SK-N-SH (cell line): ENCODE results near the gene GNE.
"Not testable (repeated sequence)": the region's sequence is repeated elsewhere in the genome, so short reads cannot be mapped to it uniquely, and the experiment has no call there.

Experiments
- FOXM1 ChIP-seq: IDR thresholded peaks from 2 replicates; pipeline ENCODE4 v1.4.0; 2012; ENCODE audit warnings: low read depth, mild to moderate bottlenecking
- JUND ChIP-seq: IDR thresholded peaks from 2 replicates; pipeline ENCODE4 v1.4.0; 2012
- REST ChIP-seq: IDR thresholded peaks from 2 replicates; pipeline ENCODE4 v1.6.1; 2012; ENCODE audit warnings: mild to moderate bottlenecking, low read depth, low read length, moderate library complexity
- RFX5 ChIP-seq: IDR thresholded peaks from 2 replicates; pipeline ENCODE4 v1.6.1; 2012; ENCODE audit warnings: mild to moderate bottlenecking, improper control_type of control experiment, low read length
- TF ChIP-seq, protein P1 (sequence below): fragments of 200-600 bp; sonication (generic); IDR thresholded peaks from 2 replicates; pipeline ENCODE4 v1.6.1; 2017; ENCODE audit warnings: antibody characterized with exemption, mild to moderate bottlenecking, moderate library complexity

- TF ChIP-seq, protein P1, sequence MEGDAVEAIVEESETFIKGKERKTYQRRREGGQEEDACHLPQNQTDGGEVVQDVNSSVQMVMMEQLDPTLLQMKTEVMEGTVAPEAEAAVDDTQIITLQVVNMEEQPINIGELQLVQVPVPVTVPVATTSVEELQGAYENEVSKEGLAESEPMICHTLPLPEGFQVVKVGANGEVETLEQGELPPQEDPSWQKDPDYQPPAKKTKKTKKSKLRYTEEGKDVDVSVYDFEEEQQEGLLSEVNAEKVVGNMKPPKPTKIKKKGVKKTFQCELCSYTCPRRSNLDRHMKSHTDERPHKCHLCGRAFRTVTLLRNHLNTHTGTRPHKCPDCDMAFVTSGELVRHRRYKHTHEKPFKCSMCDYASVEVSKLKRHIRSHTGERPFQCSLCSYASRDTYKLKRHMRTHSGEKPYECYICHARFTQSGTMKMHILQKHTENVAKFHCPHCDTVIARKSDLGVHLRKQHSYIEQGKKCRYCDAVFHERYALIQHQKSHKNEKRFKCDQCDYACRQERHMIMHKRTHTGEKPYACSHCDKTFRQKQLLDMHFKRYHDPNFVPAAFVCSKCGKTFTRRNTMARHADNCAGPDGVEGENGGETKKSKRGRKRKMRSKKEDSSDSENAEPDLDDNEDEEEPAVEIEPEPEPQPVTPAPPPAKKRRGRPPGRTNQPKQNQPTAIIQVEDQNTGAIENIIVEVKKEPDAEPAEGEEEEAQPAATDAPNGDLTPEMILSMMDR: not testable (repeated sequence)
- not testable (repeated sequence) for TF ChIP-seq REST, JUND, FOXM1, RFX5
These were observed 46.1 kb upstream of the GNE start for GRCh38 chr9:36304366-36304765.
